ENCODE results near the gene HMOX1. TPM values are rescaled to one million over a fixed set of nuclear protein-coding genes. Genes with fewer than 3 reads are reported as not detected.
A peak's percentile ranks its signal among the peaks of the same experiment; 100 is the strongest.
"Not testable (repeated sequence)": the region's sequence is repeated elsewhere in the genome, so short reads cannot be mapped to it uniquely, and the experiment has no call there.

HMOX1 gene
- total and polyA plus RNA-seq, 2 of the 13 experiments (the other 11 are each of a cell fraction or from before 2014, with no cell fraction given): 53.6 to 67.4 TPM

DNA sequence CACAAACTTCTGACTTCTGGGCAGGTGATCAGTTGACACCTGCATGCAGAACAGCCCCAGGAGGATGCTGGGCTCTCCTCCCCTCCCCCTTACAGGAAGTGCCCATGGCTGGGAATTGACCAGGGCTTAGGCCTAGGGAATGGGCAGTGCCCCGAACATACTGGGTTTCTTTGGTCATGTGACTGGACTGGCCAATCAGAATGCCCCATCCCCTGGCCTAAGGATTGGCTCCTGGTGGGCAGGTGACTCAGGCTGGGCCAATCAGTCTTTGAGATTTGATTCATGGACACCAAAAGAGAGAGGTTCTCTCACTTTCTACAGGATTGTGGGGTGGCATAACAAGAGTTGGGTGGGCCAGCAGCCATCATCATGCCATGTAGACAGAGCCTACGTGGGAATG is 56.2 kb downstream of the HMOX1 start:
- intact Hi-C loops (cut with micrococcal nuclease; ENCODE audit: unreplicated experiment) (no loop called here), in situ Hi-C loops (cut with HindIII; ENCODE audit: extremely low pct_ligation_motif_present, low pct_unique_long_range_greater_than_20kb) (loop anchor here (25.0 kb wide), 1 partner anchor 300 kb away; no protein-coding TSS in a partner anchor)
- H3K9me3 ChIP-seq (ENCODE audit: low read length): no peaks in the 10 kb centered on the region
- 90% methylated on average over 2 of the region's 2 CpGs for WGBS (ENCODE audit: low lambda C conversion rate)
- no peak for TF ChIP-seq ZNF138 (CRISPR knock-in tag; IDR thresholded peaks at IDR 0.05; ENCODE audit: low read depth)
- TF ChIP-seq, protein P1, sequence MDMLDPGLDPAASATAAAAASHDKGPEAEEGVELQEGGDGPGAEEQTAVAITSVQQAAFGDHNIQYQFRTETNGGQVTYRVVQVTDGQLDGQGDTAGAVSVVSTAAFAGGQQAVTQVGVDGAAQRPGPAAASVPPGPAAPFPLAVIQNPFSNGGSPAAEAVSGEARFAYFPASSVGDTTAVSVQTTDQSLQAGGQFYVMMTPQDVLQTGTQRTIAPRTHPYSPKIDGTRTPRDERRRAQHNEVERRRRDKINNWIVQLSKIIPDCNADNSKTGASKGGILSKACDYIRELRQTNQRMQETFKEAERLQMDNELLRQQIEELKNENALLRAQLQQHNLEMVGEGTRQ (IDR thresholded peaks at IDR 0.05; ENCODE audit: low read depth, low read length): peak; percentile 42; the same call in 1 of the 2 replicates
- TF ChIP-seq, protein P1 (CRISPR knock-in tag; IDR thresholded peaks at IDR 0.05; ENCODE audit: borderline replicate concordance): no peak; the same call in 1 of the 2 replicates
- peak; percentile 59; the same call in 1 of the 2 replicates for TF ChIP-seq RAD51 (IDR thresholded peaks at IDR 0.05; ENCODE audit: borderline replicate concordance)
- TF ChIP-seq NFYB (CRISPR knock-in tag; IDR thresholded peaks at IDR 0.05): peak; percentile 58
- no peak for TF ChIP-seq ZNF558 (CRISPR knock-in tag; IDR thresholded peaks at IDR 0.05; ENCODE audit: borderline replicate concordance)
- peak; percentile 68 for TF ChIP-seq NFYC (CRISPR knock-in tag; IDR thresholded peaks at IDR 0.05)
- ATAC-seq (no peak), DNase-seq (ENCODE audit: low spot score) (no peak), FAIRE-seq (no peak)
- H3K4me1 ChIP-seq (ENCODE audit: insufficient read depth, low read length): no peaks in the 10 kb centered on the region
- H3K27ac ChIP-seq (ENCODE audit: extremely low read length, insufficient read depth, low read length): no peak overlapping the region
- no peak overlapping the region for H3K4me3 ChIP-seq (replicated peaks in 1 of 3; ENCODE audit: insufficient read depth in 1 of 3, low read depth in 2 of 3, low read length in 3 of 3)
- ChIA-PET CTCF (ENCODE audit: low intra/inter-chr PET ratio, low total read pairs) (no interaction called here), POLR2A (no interaction called here)
- H2AFZ ChIP-seq (ENCODE audit: low read length): no peak overlapping the region
- no peaks in the 10 kb centered on the region for H3K27me3 ChIP-seq (ENCODE audit: control insufficient read depth in 1 of 2, insufficient read depth in 2 of 2, low read length in 2 of 2)
- no peak overlapping the region for H3K4me2 ChIP-seq (ENCODE audit: low read depth, low read length)
- no TSS peak for BruUV-seq (replicated peaks)
- H3K9ac ChIP-seq (ENCODE audit: insufficient read depth, low read depth, low read length): no peak overlapping the region
- no peaks in the 10 kb centered on the region for H3K79me2 ChIP-seq (ENCODE audit: insufficient read depth, low read length)
- peaks cover 2 to 23% of the 10 kb centered on the region in 2 experiments; a peak in 4 of 5 replicates for H3K36me3 ChIP-seq (replicated peaks in 1 of 2; ENCODE audit: control insufficient read depth in 1 of 2, insufficient read depth in 2 of 2, low read length in 2 of 2)
- no peaks in the 10 kb centered on the region for H4K20me1 ChIP-seq (ENCODE audit: insufficient read depth, low read length)

- H3K4me2 ChIP-seq (ENCODE audit: low read depth, low read length); H3K36me3 ChIP-seq (replicated peaks in 1 of 2; ENCODE audit: control insufficient read depth in 1 of 2, insufficient read depth in 2 of 2, low read length in 2 of 2); H3K4me3 ChIP-seq (replicated peaks in 1 of 3; ENCODE audit: insufficient read depth in 1 of 3, low read depth in 2 of 3, low read length in 3 of 3); H3K27me3 ChIP-seq (ENCODE audit: control insufficient read depth in 1 of 2, insufficient read depth in 2 of 2, low read length in 2 of 2); H3K9me3 ChIP-seq (ENCODE audit: low read length); CTCF ChIA-PET (ENCODE audit: low intra/inter-chr PET ratio, low total read pairs); intact Hi-C loops (cut with micrococcal nuclease; ENCODE audit: unreplicated experiment); H4K20me1 ChIP-seq (ENCODE audit: insufficient read depth, low read length); ATAC-seq; BruUV-seq (replicated peaks); FAIRE-seq; POLR2A ChIA-PET; H3K9ac ChIP-seq (ENCODE audit: insufficient read depth, low read depth, low read length); H3K4me1 ChIP-seq (ENCODE audit: insufficient read depth, low read length); H3K27ac ChIP-seq (ENCODE audit: extremely low read length, insufficient read depth, low read length); H2AFZ ChIP-seq (ENCODE audit: low read length); H3K79me2 ChIP-seq (ENCODE audit: insufficient read depth, low read length); DNase-seq (ENCODE audit: low spot score): not testable (repeated sequence)
- WGBS (ENCODE audit: low lambda C conversion rate): 62% methylated on average over 3 of the region's 3 CpGs
- in situ Hi-C loops (cut with HindIII; ENCODE audit: extremely low pct_ligation_motif_present, low pct_unique_long_range_greater_than_20kb): loop anchor here (25.0 kb wide), 1 partner anchor 298 kb away; no protein-coding TSS in a partner anchor
Observed at GRCh38 chr22:35438673-35439364, 57.9 kb downstream of the HMOX1 start.
